ENCODE data around the gene RNF11. TPM values are rescaled to one million over a fixed set of nuclear protein-coding genes. Genes with fewer than 3 reads are reported as not detected.

The RNF11 gene
- total and polyA plus RNA-seq, 4 donors: 24.1 to 102 (median 48.7) TPM

DNA sequence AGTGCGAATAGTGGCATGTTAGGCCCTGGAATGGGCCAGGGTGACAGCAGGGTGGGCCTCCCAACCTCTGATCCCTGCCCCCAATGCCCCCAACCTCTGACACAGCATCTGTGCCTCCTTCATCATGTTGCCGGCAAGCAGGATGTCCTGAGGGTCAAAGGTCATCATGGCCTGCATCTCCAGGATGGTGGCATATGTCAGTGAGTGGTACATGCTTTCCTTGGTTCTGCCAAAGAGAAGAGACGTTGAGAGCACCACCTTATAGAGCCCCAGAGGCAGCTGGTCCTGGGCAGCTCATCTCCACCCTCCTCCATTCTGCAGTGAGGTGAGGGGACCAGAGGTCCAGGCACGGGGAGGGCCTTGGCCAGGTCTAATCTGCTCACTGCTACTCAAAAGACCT, 76.6 kb downstream of the RNF11 start:
- H3K36me3 ChIP-seq (ENCODE audit: control insufficient read depth in 4 of 4, insufficient read depth in 3 of 4, low read depth in 1 of 4, low read length in 3 of 4): no peaks in the 10 kb centered on the region
- DNase-seq (ENCODE audit: low spot score): no peak
- H3K4me1 ChIP-seq (ENCODE audit: control insufficient read depth in 4 of 4, insufficient read depth in 4 of 4, low read length in 3 of 4): peaks cover 0 to 11% (median 0%) of the 10 kb centered on the region in 4 donors
- H3K9me3 ChIP-seq (ENCODE audit: control insufficient read depth in 4 of 4, low read length in 3 of 4): no peaks in the 10 kb centered on the region
- no peak overlapping the region for H3K27ac ChIP-seq (ENCODE audit: low read depth in 1 of 2, low read length in 2 of 2)
- TF ChIP-seq JUND (IDR thresholded peaks at IDR 0.05) (no peak), ATF3 (IDR thresholded peaks at IDR 0.05) (no peak), GABPA (IDR thresholded peaks at IDR 0.05 in 1 of 2, conservative IDR thresholded peaks at IDR 0.05 in 1 of 2) (no peak), RXRA (IDR thresholded peaks at IDR 0.05) (no peak), NR2F2 (IDR thresholded peaks at IDR 0.05) (no peak)
- H3K4me3 ChIP-seq (ENCODE audit: low read depth in 1 of 3, low read length in 3 of 3): no peak overlapping the region
- no peak overlapping the region for H3K9ac ChIP-seq (ENCODE audit: low read depth in 1 of 2, low read length in 2 of 2)
- WGBS: 87% methylated on average over 4 of the region's 4 CpGs
- no peaks in the 10 kb centered on the region for H3K27me3 ChIP-seq (ENCODE audit: control insufficient read depth in 4 of 4, insufficient read depth in 4 of 4, low read length in 3 of 4)

DNA sequence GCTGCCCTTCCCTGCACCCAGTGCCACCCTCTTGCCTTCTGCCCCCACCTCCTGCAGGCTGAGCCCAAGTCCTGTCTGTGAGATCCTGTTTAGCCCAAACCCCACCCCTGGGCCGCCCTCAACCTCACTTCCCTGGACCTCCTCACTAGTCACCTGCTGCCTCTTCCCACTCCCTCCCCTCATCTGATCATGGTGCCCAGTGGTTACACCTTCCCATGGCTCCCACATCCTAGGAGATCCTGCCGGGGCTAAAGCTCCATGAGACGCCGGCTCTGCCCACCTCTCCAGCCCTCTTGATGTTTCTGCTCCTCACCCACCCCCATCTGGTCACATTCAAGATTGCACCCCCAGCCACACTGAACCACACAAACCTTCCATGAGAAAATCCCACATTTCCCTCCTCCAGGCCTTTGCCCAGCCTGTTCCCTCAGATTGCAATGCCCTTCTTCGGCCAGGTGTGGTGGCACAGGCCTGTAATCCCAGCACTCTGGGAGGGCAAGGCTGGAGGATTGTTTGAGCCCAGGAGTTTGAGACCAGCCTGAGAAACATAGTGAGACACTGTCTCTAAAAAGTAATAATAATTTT, 77.3 kb downstream of the RNF11 start:
- H3K4me3 ChIP-seq (ENCODE audit: low read depth in 1 of 3, low read length in 3 of 3): no peak overlapping the region
- no peak overlapping the region for H3K27ac ChIP-seq (ENCODE audit: low read depth in 1 of 2, low read length in 2 of 2)
- no peak for DNase-seq (ENCODE audit: low spot score)
- H3K27me3 ChIP-seq (ENCODE audit: control insufficient read depth in 4 of 4, insufficient read depth in 4 of 4, low read length in 3 of 4): no peaks in the 10 kb centered on the region
- H3K9ac ChIP-seq (ENCODE audit: low read depth in 1 of 2, low read length in 2 of 2): no peak overlapping the region
- no peaks in the 10 kb centered on the region for H3K36me3 ChIP-seq (ENCODE audit: control insufficient read depth in 4 of 4, insufficient read depth in 3 of 4, low read depth in 1 of 4, low read length in 3 of 4)
- 87% methylated on average over 5 of the region's 5 CpGs for WGBS
- no peak for TF ChIP-seq JUND (IDR thresholded peaks at IDR 0.05)
- TF ChIP-seq RAD21 (IDR thresholded peaks at IDR 0.05): peak; percentile 50 to 69
- no peak for TF ChIP-seq TAF1 (conservative IDR thresholded peaks at IDR 0.05)
- no peak for TF ChIP-seq FOXA2 (IDR thresholded peaks at IDR 0.05)
- TF ChIP-seq RXRA (IDR thresholded peaks at IDR 0.05): no peak
- no peaks in the 10 kb centered on the region for H3K9me3 ChIP-seq (ENCODE audit: control insufficient read depth in 4 of 4, low read length in 3 of 4)
- peaks cover 0 to 11% (median 0%) of the 10 kb centered on the region in 4 donors for H3K4me1 ChIP-seq (ENCODE audit: control insufficient read depth in 4 of 4, insufficient read depth in 4 of 4, low read length in 3 of 4)

- H3K4me1 ChIP-seq (ENCODE audit: control insufficient read depth in 4 of 4, insufficient read depth in 4 of 4, low read length in 3 of 4): peaks cover 0 to 11% (median 0%) of the 10 kb centered on the region in 4 donors
- H3K9ac ChIP-seq (ENCODE audit: low read depth in 1 of 2, low read length in 2 of 2): no peak overlapping the region
- no peaks in the 10 kb centered on the region for H3K27me3 ChIP-seq (ENCODE audit: control insufficient read depth in 4 of 4, insufficient read depth in 4 of 4, low read length in 3 of 4)
- no peak overlapping the region for H3K4me3 ChIP-seq (ENCODE audit: low read depth in 1 of 3, low read length in 3 of 3)
- no peaks in the 10 kb centered on the region for H3K36me3 ChIP-seq (ENCODE audit: control insufficient read depth in 4 of 4, insufficient read depth in 3 of 4, low read depth in 1 of 4, low read length in 3 of 4)
- DNase-seq (ENCODE audit: low spot score): no peak
- no peaks in the 10 kb centered on the region for H3K9me3 ChIP-seq (ENCODE audit: control insufficient read depth in 4 of 4, low read length in 3 of 4)
- H3K27ac ChIP-seq (ENCODE audit: low read depth in 1 of 2, low read length in 2 of 2): peak overlapping the region; percentile 47 to 60
- 67% methylated on average over 12 of the region's 12 CpGs for WGBS
- TF ChIP-seq RXRA (IDR thresholded peaks at IDR 0.05) (peak in 1 of 2 donors; percentile 47), HNF4G (IDR thresholded peaks at IDR 0.05) (no peak), ATF3 (IDR thresholded peaks at IDR 0.05) (no peak), MAX (IDR thresholded peaks at IDR 0.05) (no peak), JUND (IDR thresholded peaks at IDR 0.05) (peak; percentile 17 to 59), TAF1 (conservative IDR thresholded peaks at IDR 0.05) (no peak), GABPA (IDR thresholded peaks at IDR 0.05 in 1 of 2, conservative IDR thresholded peaks at IDR 0.05 in 1 of 2) (peak in 1 of 2 donors; percentile 33), YY1 (IDR thresholded peaks at IDR 0.05) (no peak), NR2F2 (IDR thresholded peaks at IDR 0.05) (no peak), REST (IDR thresholded peaks at IDR 0.05) (no peak), FOXA2 (IDR thresholded peaks at IDR 0.05) (no peak), RAD21 (IDR thresholded peaks at IDR 0.05) (peak in 1 of 2 donors; percentile 19), EGR1 (IDR thresholded peaks at IDR 0.05; ENCODE audit: low read depth in 2 of 2) (peak in 1 of 2 donors; percentile 39), HNF4A (conservative IDR thresholded peaks at IDR 0.05) (peak; percentile 31 to 55), FOXA1 (IDR thresholded peaks at IDR 0.05) (no peak), SP1 (IDR thresholded peaks at IDR 0.05) (peak; percentile 58)
- TF ChIP-seq, protein P1, sequence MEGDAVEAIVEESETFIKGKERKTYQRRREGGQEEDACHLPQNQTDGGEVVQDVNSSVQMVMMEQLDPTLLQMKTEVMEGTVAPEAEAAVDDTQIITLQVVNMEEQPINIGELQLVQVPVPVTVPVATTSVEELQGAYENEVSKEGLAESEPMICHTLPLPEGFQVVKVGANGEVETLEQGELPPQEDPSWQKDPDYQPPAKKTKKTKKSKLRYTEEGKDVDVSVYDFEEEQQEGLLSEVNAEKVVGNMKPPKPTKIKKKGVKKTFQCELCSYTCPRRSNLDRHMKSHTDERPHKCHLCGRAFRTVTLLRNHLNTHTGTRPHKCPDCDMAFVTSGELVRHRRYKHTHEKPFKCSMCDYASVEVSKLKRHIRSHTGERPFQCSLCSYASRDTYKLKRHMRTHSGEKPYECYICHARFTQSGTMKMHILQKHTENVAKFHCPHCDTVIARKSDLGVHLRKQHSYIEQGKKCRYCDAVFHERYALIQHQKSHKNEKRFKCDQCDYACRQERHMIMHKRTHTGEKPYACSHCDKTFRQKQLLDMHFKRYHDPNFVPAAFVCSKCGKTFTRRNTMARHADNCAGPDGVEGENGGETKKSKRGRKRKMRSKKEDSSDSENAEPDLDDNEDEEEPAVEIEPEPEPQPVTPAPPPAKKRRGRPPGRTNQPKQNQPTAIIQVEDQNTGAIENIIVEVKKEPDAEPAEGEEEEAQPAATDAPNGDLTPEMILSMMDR (IDR thresholded peaks at IDR 0.05; ENCODE audit: low read depth, low read length, missing input control): no peak
These were observed 78.1 kb downstream of the RNF11 start for GRCh38 chr1:51313961-51314777.
